GM19193 (cell line): ENCODE measurements around the gene MAPK8IP3.

ENCODE experiments used
- POLR2A ChIP-seq: IDR thresholded peaks from 4 replicates; pipeline ENCODE4 v1.6.1; 2011; ENCODE audit not compliant: insufficient read depth, insufficient read length; ENCODE audit errors: extremely low read depth

Gene MAPK8IP3

GRCh38 chr16:1691276-1691675 lies 14.7 kb upstream of the MAPK8IP3 start:
- no peak for TF ChIP-seq POLR2A

GRCh38 chr16:1691956-1692355 lies 14.0 kb upstream of the MAPK8IP3 start:
- TF ChIP-seq POLR2A: no peak

- TF ChIP-seq POLR2A: no peak
Measured at GRCh38 chr16:1696863-1697262, 9.1 kb upstream of the MAPK8IP3 start.

- TF ChIP-seq POLR2A: no peak
Measured at GRCh38 chr16:1698680-1699079, 7.3 kb upstream of the MAPK8IP3 start.

GRCh38 chr16:1700246-1700645 lies 5.7 kb upstream of the MAPK8IP3 start:
- no peak for TF ChIP-seq POLR2A

GRCh38 chr16:1701216-1701878 lies 4.6 kb upstream of the MAPK8IP3 start:
- no peak for TF ChIP-seq POLR2A

GRCh38 chr16:1706386-1707192 lies 594 bp downstream of the MAPK8IP3 start:
- TF ChIP-seq POLR2A: no peak

- no peak for TF ChIP-seq POLR2A
Measured at GRCh38 chr16:1707193-1707790, 1.3 kb downstream of the MAPK8IP3 start.

GRCh38 chr16:1708083-1708767 lies 2.2 kb downstream of the MAPK8IP3 start:
- TF ChIP-seq POLR2A: no peak

GRCh38 chr16:1708768-1709180 lies 2.8 kb downstream of the MAPK8IP3 start:
- no peak for TF ChIP-seq POLR2A

- no peak for TF ChIP-seq POLR2A
Measured at GRCh38 chr16:1709356-1709755, 3.4 kb downstream of the MAPK8IP3 start.

- TF ChIP-seq POLR2A: no peak
Measured at GRCh38 chr16:1710811-1711507, 5.0 kb downstream of the MAPK8IP3 start.

- no peak for TF ChIP-seq POLR2A
Measured at GRCh38 chr16:1712791-1713261, 6.8 kb downstream of the MAPK8IP3 start.

- no peak for TF ChIP-seq POLR2A
Measured at GRCh38 chr16:1713331-1713730, 7.3 kb downstream of the MAPK8IP3 start.
